ENCODE results near the gene APCDD1.

DNA sequence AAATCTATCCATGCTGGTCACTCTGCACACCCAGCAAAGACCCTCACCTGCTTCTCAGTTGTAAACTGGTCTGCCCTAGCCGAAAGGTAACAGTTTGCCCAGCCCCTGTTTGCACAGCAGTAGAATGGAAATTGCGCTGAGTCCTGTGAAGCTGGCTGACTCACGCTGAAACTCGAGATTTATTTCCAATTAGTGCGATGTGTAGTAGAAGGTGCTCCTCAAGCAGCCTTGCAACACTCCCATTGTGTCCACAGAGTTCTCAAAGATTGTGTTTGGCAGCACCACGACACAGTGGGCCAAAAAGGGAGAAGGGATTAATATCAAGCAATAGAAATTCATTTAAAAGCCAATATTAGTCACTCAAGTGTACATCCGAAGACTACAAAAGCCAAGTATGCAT, 21.7 kb upstream of the APCDD1 start:
- TF ChIP-seq, protein P1, sequence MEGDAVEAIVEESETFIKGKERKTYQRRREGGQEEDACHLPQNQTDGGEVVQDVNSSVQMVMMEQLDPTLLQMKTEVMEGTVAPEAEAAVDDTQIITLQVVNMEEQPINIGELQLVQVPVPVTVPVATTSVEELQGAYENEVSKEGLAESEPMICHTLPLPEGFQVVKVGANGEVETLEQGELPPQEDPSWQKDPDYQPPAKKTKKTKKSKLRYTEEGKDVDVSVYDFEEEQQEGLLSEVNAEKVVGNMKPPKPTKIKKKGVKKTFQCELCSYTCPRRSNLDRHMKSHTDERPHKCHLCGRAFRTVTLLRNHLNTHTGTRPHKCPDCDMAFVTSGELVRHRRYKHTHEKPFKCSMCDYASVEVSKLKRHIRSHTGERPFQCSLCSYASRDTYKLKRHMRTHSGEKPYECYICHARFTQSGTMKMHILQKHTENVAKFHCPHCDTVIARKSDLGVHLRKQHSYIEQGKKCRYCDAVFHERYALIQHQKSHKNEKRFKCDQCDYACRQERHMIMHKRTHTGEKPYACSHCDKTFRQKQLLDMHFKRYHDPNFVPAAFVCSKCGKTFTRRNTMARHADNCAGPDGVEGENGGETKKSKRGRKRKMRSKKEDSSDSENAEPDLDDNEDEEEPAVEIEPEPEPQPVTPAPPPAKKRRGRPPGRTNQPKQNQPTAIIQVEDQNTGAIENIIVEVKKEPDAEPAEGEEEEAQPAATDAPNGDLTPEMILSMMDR (IDR thresholded peaks at IDR 0.05): no peak
- TF ChIP-seq EZH2 (IDR thresholded peaks at IDR 0.05): no peak

Measured in neural progenitor cell (in vitro differentiated cells).